Spleen (tissue), 11 donors: ENCODE measurements around the gene PPP1R15B. TPM values are rescaled to one million over a fixed set of nuclear protein-coding genes. Genes with fewer than 3 reads are reported as not detected.

Experiments used
- DNase-seq: peaks from one replicate; pipeline ENCODE4 v3.0.0-alpha.2; 2020
- H3K27ac ChIP-seq, 8 donors: fragments of 200-600 bp; sonication (generic) in 7 of 8; 1 replicate in 4 of 8; 2 replicates in 4 of 8; pipeline versions ENCODE4 v1.5.0 to v1.8.0; 2016 to 2021; ENCODE audit warnings: inconsistent platforms in 4 of 8, mild to moderate bottlenecking in 4 of 8, moderate library complexity in 1 of 8
- H3K27me3 ChIP-seq, 7 donors: fragments of 200-600 bp; sonication (generic) in 6 of 7; replicated peaks in 1 of 7; 1 replicate in 4 of 7; 2 replicates in 3 of 7; pipeline versions ENCODE4 v1.5.0 to v1.8.0; 2016 to 2021; ENCODE audit warnings: inconsistent platforms in 3 of 7, mild to moderate bottlenecking in 1 of 7
- H3K36me3 ChIP-seq, 6 donors: fragments of 200-600 bp; sonication (generic) in 5 of 6; 1 replicate in 4 of 6; 2 replicates in 2 of 6; pipeline versions ENCODE4 v1.5.0 to v1.8.0; 2016 to 2021; ENCODE audit warnings: inconsistent platforms in 2 of 6
- H3K4me1 ChIP-seq, 6 donors: fragments of 200-600 bp; sonication (generic) in 5 of 6; 1 replicate in 3 of 6; 2 replicates in 3 of 6; pipeline versions ENCODE4 v1.5.0 to v1.8.0; 2016 to 2021; ENCODE audit warnings: inconsistent platforms in 3 of 6
- H3K4me3 ChIP-seq, 8 donors: fragments of 200-600 bp; sonication (generic) in 7 of 8; 1 replicate in 4 of 8; 2 replicates in 4 of 8; pipeline versions ENCODE4 v1.5.0 to v1.8.0; 2016 to 2021; ENCODE audit warnings: inconsistent platforms in 4 of 8, mild to moderate bottlenecking in 4 of 8, moderate library complexity in 2 of 8
- H3K9me3 ChIP-seq, 8 donors: fragments of 200-600 bp; sonication (generic) in 7 of 8; 1 replicate in 4 of 8; 2 replicates in 4 of 8; pipeline versions ENCODE4 v1.5.0 to v1.8.0; 2016 to 2021; ENCODE audit warnings: inconsistent platforms in 4 of 8
- CTCF ChIP-seq, 11 experiments: fragments of 200-600 bp in 7 of 11; fragments of 450-650 bp in 4 of 11; sonication (generic) in 4 of 11; IDR thresholded peaks in 8 of 11; conservative IDR thresholded peaks in 3 of 11; 1 replicate in 7 of 11; 2 replicates in 4 of 11; pipeline versions ENCODE4 v1.4.0 to v1.8.0; 2016 to 2021; ENCODE audit warnings: antibody characterized with exemption in 11 of 11, inconsistent platforms in 4 of 11, mild to moderate bottlenecking in 1 of 11
- POLR2A ChIP-seq, 3 donors: fragments of 450-650 bp; IDR thresholded peaks; one replicate each; pipeline ENCODE4 v1.5.1; 2017; ENCODE audit warnings: antibody characterized with exemption in 3 of 3, mild to moderate bottlenecking in 1 of 3
- POLR2AphosphoS5 ChIP-seq, 3 donors: sonication (generic); formaldehyde crosslinking; IDR thresholded peaks; one replicate each; pipeline ENCODE4 v1.5.1; 2017; ENCODE audit warnings: antibody characterized with exemption in 3 of 3
- WGBS, 5 donors: extraction: QIAGEN DNeasy Blood & Tissue Kit in 3 of 5; methylation state at CpG; one replicate each; pipeline versions ENCODE4 v1.1.5 to v1.1.7; 2013 to 2018; 5-methylcytosine and 5-hydroxymethylcytosine counted together
- intact Hi-C: fragments of 100-400 bp; cut with DNase I; formaldehyde crosslinking; loops from one replicate; pipeline ENCODE4 v1.15.0; 2023; ENCODE audit warnings: low total_unique reads
- polyA plus RNA-seq, 3 donors: library from polyadenylated mRNA; stranded (reverse); fragments of 200-250 nt; gene quantifications; one replicate each; pipeline ENCODE4 v1.2.1, GENCODE V29; 2013
- total RNA-seq, 7 donors: library from RNA; depleted of rRNA in 3 of 7; stranded (reverse); fragments of >200 nt in 3 of 7; fragmentation: NEBNext Ultra II Directional in 4 of 7; extraction: Animal tissue kit (Norgen Biotek cat#: 25700) in 4 of 7; gene quantifications; one replicate each; pipeline versions ENCODE4 v1.1.0 to v1.2.1, GENCODE V29; 2016 to 2021
- donor health status: healthy with polysubstance abuse.
- donor health status: DM: no; HTN: no; CAD: no; lungs with moderate emphysema.
- donor health status: DM: no; HTN: no; CAD: no.
- donor health status: Bipolar disorder and iron deficiency.
- donor health status: healthy.
- donor health status: DM: no; HTN: no; CAD: no.
- donor health status: DM: yes; HTN: yes; CAD: no.

PPP1R15B gene
- total and polyA plus RNA-seq, 10 donors: 10.8 to 73.1 (median 57.8) TPM

GRCh38 chr1:204449678-204450280, 38.2 kb upstream of the PPP1R15B start:
- TF ChIP-seq POLR2A (IDR thresholded peaks at IDR 0.05) (no peak), POLR2AphosphoS5 (IDR thresholded peaks at IDR 0.05) (peak in 1 of 3 donors; percentile 34), CTCF (IDR thresholded peaks at IDR 0.05 in 8 of 11, conservative IDR thresholded peaks at IDR 0.05 in 3 of 11) (no peak)
- Histone ChIP-seq H3K36me3 (peaks cover 0 to 91% (median 38%) of the 10 kb centered on the region in 6 donors), H3K4me3 (no peak overlapping the region), H3K27me3 (no peaks in the 10 kb centered on the region), H3K27ac (peak overlapping the region in 5 of 8 donors; percentile 7 to 82 (median 17)), H3K4me1 (peaks cover 23 to 93% (median 77%) of the 10 kb centered on the region in 6 donors), H3K9me3 (no peaks in the 10 kb centered on the region)
- DNase-seq: peak; percentile 76
- WGBS, 5 donors: 76 to 90% (median 82%) methylated on average over 7 to 8 of the region's 8 CpGs
- intact Hi-C loops: no loop called here

GRCh38 chr1:204448991-204449677, 37.5 kb upstream of the PPP1R15B start:
- H3K27me3 ChIP-seq: no peaks in the 10 kb centered on the region
- no peak overlapping the region for H3K4me3 ChIP-seq
- intact Hi-C loops: no loop called here
- peaks cover 23 to 87% (median 73%) of the 10 kb centered on the region in 6 donors for H3K4me1 ChIP-seq
- peak overlapping the region in 5 of 8 donors; percentile 7 to 82 (median 17) for H3K27ac ChIP-seq
- peaks cover 0 to 91% (median 40%) of the 10 kb centered on the region in 6 donors for H3K36me3 ChIP-seq
- TF ChIP-seq POLR2AphosphoS5 (IDR thresholded peaks at IDR 0.05) (no peak), POLR2A (IDR thresholded peaks at IDR 0.05) (no peak), CTCF (IDR thresholded peaks at IDR 0.05 in 8 of 11, conservative IDR thresholded peaks at IDR 0.05 in 3 of 11) (no peak)
- DNase-seq: no peak
- H3K9me3 ChIP-seq: no peaks in the 10 kb centered on the region
- WGBS, 5 donors: 70 to 81% (median 79%) methylated on average over 6 of the region's 6 CpGs

GRCh38 chr1:204448344-204448964, 36.8 kb upstream of the PPP1R15B start:
- Histone ChIP-seq H3K9me3 (no peaks in the 10 kb centered on the region), H3K36me3 (peaks cover 0 to 91% (median 47%) of the 10 kb centered on the region in 6 donors), H3K27me3 (no peaks in the 10 kb centered on the region), H3K27ac (peak overlapping the region in 3 of 8 donors; percentile 17 to 82 (median 27)), H3K4me1 (peaks cover 21 to 80% (median 66%) of the 10 kb centered on the region in 6 donors), H3K4me3 (no peak overlapping the region)
- 80 to 87% (median 83%) methylated on average over 7 of the region's 7 CpGs for WGBS, 5 donors
- TF ChIP-seq CTCF (IDR thresholded peaks at IDR 0.05 in 8 of 11, conservative IDR thresholded peaks at IDR 0.05 in 3 of 11) (no peak), POLR2A (IDR thresholded peaks at IDR 0.05) (no peak), POLR2AphosphoS5 (IDR thresholded peaks at IDR 0.05) (no peak)
- intact Hi-C loops: no loop called here
- DNase-seq: peak; percentile 37
